ENCODE data around the gene CKLF.
"Not testable (repeated sequence)": the region's sequence is repeated elsewhere in the genome, so short reads cannot be mapped to it uniquely, and the experiment has no call there.

The CKLF gene

DNA sequence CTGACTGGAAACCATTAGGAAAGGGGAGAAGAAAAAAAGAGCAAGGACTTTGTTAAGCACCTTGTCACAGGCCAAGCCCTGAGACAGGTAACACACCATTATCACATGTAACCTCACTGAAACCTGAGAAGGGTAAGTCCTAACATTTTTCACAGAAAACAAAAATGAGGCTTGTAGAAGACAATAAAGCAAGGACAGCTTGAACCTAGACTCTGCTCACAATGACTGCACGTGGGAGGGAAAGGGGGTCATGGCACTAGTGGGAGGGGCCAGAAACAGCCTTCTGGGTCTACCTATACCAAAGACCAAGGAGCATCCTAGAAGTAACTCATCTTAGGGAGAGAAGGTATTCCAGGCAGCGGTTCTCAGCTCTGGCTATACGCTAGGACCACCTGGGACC is 10.0 kb upstream of the CKLF start:
- no peak for DNase-seq (ENCODE audit: low read depth in 2 of 2)

DNA sequence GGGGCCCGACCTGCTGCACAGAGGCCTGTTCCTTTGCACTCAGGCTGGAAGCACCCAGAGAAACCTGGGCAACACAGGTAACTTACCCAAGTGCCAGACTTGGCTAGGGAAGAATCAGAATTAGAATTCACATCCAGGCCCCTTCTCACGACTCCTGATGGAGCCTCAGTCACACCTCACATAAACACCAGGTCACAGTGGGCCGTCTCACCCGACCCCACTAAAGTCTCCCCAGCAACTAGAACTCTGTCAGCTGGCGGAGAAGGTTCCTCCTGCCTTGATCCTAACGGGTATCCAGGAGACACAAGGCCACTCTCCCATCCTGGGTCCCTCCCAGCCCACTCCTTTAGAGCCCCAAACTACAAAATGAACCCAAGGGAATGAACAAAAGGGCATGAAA is 8.8 kb upstream of the CKLF start:
- no peak for DNase-seq (ENCODE audit: low read depth in 2 of 2)

- DNase-seq (ENCODE audit: low read depth in 2 of 2) = no peak
Measured at GRCh38 chr16:66544016-66544757, 8.2 kb upstream of the CKLF start.

- no peak for DNase-seq (ENCODE audit: low read depth in 2 of 2)
Measured at GRCh38 chr16:66547101-66547989, 5.0 kb upstream of the CKLF start.

GRCh38 chr16:66548068-66548467 is 4.3 kb upstream of the CKLF start:
- DNase-seq (ENCODE audit: low read depth in 2 of 2) = no peak

GRCh38 chr16:66548868-66549267 is 3.5 kb upstream of the CKLF start:
- no peak for DNase-seq (ENCODE audit: low read depth in 2 of 2)

DNA sequence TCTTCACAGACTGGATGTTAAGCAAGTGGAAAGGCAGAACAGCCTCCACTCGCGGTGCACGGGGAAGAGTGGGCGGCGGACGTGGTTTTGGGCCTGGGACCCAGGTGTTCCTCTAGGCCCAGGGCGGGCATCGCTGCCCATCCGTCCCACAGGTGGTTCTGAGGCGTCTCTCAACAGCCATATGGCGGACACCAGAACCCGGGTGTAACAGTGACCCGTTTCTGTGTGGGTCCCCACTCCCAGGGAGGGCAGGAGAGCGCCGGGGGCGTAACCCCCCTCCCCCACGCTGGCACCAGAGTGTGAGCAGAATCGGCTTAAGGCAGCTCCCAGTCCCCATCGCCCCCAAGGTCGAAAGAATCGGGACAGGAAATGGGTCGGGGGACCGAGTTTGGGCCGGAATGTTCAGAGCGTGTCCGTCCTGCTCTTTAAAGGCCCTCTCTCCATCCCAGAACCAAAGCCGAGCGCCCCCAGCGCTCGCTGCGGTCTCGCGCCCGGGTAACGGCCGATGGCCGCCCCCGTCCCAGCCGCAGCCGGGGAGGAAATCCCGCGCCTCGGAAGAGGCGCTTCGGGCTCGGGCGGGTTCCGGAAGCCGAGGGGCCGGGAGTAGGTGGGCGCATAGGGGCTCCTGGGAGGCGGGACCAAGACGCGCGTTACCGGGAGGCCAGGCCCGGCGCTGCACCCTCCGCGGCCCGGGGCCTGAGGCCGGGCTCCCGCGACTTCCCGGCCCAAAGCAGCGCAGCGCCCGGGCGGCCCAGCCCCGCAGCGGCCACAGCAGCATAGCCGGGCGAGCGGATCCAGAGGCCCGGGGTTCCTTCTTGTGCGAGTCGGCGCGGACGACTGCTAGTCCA is 2.9 kb upstream of the CKLF start, which contains the start of gene TK2:
TK2 (minus strand) TSS at position 839 of the 848 bp plus-strand sequence; CDS start at position 778, 61 bp downstream.
- peak; percentile 55 to 63 for DNase-seq (ENCODE audit: low read depth in 2 of 2)

DNA sequence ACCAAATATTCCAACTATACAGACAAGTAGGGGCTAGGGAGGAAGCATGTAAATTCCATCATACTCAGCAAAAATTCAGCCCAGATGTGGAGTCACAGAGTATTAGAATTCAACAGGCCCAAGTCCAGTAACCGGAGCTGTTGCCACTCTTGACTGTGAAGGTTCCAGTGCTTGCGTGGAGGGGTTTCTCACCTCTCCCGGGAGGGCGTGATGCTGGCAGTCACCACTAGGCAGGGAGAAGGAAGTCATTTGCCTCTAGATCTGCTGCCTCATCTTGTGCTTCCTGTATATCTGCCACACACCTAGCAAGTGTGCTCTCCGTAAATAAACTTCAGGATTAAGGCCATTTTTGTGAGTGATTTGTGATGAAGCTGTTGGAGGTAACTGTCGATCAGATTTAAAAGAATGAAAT is 1.0 kb upstream of the CKLF start:
- DNase-seq (ENCODE audit: low read depth in 2 of 2) = peak; percentile 38 to 39

DNA sequence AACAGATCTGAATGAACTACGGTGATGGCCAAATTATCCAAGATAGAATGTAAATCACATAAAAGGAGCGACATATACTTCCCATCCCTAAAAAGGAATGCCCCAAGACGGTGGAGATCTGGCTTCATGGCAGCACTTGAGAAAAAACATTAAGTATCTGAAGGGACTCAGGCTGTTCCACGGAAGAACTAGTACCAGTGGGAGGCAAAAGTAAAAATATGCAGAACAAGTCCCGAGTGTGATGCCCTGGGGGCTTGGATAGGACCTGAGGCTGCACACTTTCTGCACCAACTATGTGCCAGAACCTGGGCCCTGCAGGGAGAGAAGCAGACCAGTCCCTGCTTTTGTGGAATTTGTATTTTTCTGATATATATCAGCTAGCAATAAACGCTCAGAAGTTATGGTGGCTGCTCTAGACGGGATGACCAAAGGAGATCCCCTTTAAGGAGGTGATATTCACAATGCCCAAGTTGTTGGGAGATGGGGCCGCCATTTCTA is 539 bp upstream of the CKLF start:
- DNase-seq (ENCODE audit: low read depth in 2 of 2) = no peak

- DNase-seq (ENCODE audit: low read depth in 2 of 2) = no peak
Measured at GRCh38 chr16:66553223-66553622, 847 bp downstream of the CKLF start.

- DNase-seq (ENCODE audit: low read depth in 2 of 2) = no peak
Measured at GRCh38 chr16:66554021-66554420, 1.6 kb downstream of the CKLF start.

DNA sequence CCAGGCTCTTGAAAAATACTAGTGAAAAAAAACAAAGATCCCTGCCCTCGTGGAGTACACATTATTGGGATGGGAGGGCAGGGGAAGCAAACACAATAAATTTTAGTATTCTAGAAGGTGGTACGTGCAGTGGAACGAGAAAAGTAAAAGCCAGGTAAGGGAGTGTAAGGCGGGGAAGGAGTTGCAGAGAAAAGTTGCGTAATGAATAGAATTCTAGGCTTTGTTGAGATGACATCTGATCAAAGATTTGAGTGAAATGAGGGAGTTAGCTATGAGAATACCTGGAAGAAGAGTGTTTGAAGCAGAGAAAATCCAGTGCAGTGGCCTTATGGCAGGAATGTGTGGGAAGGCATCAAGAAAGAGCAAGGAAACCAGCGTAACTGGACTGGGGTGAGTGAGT is 2.1 kb downstream of the CKLF start:
- no peak for DNase-seq (ENCODE audit: low read depth in 2 of 2)

DNA sequence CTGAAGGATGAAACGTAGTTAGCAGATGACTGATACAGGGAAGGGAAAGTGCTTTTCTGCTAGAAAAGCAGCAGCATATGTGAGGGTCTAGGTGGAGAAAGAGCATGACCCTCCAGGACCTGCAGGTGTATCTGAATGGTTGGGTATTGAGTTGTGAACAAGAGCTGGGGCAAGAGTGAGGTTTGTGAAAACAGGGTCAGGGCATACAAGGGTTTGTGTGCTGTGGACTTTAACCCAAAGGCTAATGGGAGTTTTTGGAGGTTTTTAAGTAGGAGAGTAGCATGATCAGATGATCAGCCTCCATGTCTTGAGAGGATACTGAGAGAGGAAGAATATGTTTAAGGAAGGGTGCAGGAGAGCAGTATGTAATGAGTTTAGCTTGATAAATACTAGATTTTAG is 7.7 kb downstream of the CKLF start:
- no peak for DNase-seq (ENCODE audit: low read depth in 2 of 2)

DNA sequence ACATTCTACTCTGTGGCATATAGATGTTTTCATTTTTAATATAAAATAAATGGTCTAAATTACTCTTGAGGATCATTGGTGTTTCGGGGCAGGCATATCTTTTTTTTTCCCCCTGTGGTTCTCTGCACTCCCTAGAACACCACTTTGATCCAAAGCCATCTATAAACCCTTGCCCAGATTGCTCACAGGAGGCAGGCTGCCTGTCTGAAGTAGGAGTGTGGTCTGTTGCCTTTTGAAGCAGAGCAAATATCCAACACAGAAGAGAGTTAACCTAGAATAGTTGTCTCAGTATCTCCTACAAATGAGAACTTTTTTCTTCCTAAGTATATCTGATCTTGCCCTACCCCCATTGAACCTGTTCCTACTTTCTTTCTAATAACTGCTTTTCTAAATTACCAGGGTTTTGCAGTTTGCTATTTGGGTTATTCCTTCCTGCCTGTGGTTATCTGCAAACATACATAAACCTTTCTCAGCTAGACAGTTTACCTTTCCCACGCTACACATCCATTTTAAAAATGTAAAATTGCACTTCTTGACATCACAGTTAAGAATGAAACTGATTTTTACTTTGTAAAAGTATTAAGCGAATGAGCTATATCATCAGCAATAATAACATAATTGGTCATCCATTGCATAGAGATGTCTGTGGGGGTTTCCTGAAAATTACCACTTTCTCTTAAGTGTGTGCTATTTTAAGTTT is 9.2 kb downstream of the CKLF start:
- no peak for DNase-seq (ENCODE audit: low read depth in 2 of 2)

- no peak for DNase-seq (ENCODE audit: low read depth in 2 of 2)
Measured at GRCh38 chr16:66562409-66562808, 10.0 kb downstream of the CKLF start.

DNA sequence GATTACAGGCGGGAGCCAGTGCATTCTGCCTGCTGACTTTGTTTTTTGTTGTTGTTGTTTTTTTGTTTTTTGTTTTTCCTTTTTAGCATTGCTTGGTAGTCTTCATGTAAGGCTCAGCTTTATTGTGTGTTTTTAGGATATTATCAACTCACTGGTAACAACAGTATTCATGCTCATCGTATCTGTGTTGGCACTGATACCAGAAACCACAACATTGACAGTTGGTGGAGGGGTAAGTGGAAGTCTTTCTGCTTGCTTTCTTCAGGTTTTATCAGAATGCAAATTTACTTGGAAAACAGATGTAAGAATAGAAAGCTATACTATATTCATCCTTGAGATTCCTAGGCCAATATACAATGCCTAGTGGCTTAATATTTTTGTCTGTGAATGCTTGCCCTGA is 10.6 kb downstream of the CKLF start:
- DNase-seq (ENCODE audit: low read depth in 2 of 2) = no peak

- no peak for DNase-seq (ENCODE audit: low read depth in 2 of 2)
Measured at GRCh38 chr16:66563574-66564334, 11.4 kb downstream of the CKLF start.

DNA sequence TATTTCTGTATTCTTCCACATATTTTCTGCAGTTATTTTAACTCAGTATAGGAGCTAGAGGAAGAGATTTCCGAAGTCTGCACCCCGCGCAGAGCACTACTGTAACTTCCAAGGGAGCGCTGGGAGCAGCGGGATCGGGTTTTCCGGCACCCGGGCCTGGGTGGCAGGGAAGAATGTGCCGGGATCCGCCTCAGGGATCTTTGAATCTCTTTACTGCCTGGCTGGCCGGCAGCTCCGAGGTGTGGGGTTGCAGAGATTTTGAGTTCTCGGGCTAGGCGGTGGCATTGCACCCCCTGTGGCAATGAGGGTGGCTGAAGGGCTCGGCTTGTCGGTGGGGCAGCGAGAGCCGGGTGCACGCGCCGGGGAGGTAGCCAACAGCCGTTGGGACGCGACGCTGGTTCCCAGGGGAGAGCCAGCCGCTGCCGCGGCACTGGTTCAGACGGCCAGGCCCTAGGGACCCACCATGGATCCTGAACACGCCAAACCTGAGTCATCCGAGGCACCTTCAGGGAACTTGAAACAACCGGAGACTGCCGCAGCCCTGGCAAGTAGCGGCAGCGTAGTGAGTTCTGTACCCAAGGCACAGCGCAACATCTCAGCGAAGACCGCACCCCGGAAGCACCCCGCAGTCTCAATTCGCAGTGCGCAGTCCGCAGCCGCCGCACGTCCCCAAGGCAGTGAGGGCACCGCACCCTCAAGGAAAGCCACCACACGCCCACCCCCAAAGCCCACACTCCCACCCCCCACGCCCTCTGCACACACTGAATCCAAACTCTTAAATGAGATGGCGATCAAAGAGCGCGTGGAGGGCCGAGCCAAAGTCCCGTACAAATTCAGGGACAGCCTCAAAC is 13.9 kb downstream of the CKLF start, which contains the start of gene CMTM1:
CMTM1 (plus strand) TSS at position 389 of the 851 bp plus-strand sequence; CDS start at position 464, 75 bp downstream.
- no peak for DNase-seq (ENCODE audit: low read depth in 2 of 2)

- DNase-seq (ENCODE audit: low read depth in 2 of 2) = not testable (repeated sequence)
Measured at GRCh38 chr16:66567270-66567669, 14.9 kb downstream of the CKLF start.
